Right lobe of liver (tissue), 6 donors: ENCODE measurements around the gene ALG14. TPM values are rescaled to one million over a fixed set of nuclear protein-coding genes. Genes with fewer than 3 reads are reported as not detected.

Experiments
- ATAC-seq, 4 donors: fragments of 200-7000 bp; cut with Tn5 transposase; one replicate each; pipeline ENCODE4 v1.9.1; 2020; ENCODE audit warnings: mild to moderate bottlenecking in 4 of 4, moderate library complexity in 4 of 4
- DNase-seq, 3 donors: peaks; one replicate each; pipeline ENCODE4 v3.0.0-alpha.2; 2020
- H3K27ac ChIP-seq, 3 donors: fragments of 200-600 bp; one replicate each; pipeline ENCODE4 v1.8.0; 2022
- H3K27me3 ChIP-seq, 2 donors: fragments of 200-600 bp; one replicate each; pipeline ENCODE4 v1.8.0; 2022
- H3K36me3 ChIP-seq, 4 donors: fragments of 200-600 bp; sonication (generic) in 1 of 4; one replicate each; pipeline versions ENCODE4 v1.5.1 to v1.8.0; 2017 to 2022; ENCODE audit warnings: control low read depth in 1 of 4
- H3K4me1 ChIP-seq, 4 donors: fragments of 200-600 bp; sonication (generic) in 1 of 4; one replicate each; pipeline versions ENCODE4 v1.5.1 to v1.8.0; 2017 to 2022; ENCODE audit warnings: control low read depth in 1 of 4
- H3K4me3 ChIP-seq, 3 donors: fragments of 200-600 bp; one replicate each; pipeline ENCODE4 v1.8.0; 2022
- H3K9me3 ChIP-seq, 4 donors: fragments of 200-600 bp; sonication (generic) in 1 of 4; one replicate each; pipeline versions ENCODE4 v1.5.1 to v1.8.0; 2017 to 2022; ENCODE audit warnings: control low read depth in 1 of 4
- CTCF ChIP-seq, 4 donors: fragments of 200-600 bp in 3 of 4; fragments of 450-650 bp in 1 of 4; IDR thresholded peaks; one replicate each; pipeline versions ENCODE4 v1.5.1 to v1.8.0; 2016 to 2022; ENCODE audit warnings: antibody characterized with exemption in 4 of 4, mild to moderate bottlenecking in 2 of 4
- POLR2A ChIP-seq: fragments of 450-650 bp; IDR thresholded peaks from one replicate; pipeline ENCODE4 v1.6.1; 2017; ENCODE audit warnings: antibody characterized with exemption, mild to moderate bottlenecking
- WGBS: methylation state at CpG from one replicate; pipeline ENCODE4 v1.1.6; 2018; ENCODE audit warnings: low coverage, low lambda C conversion rate; ENCODE audit not compliant: insufficient coverage; ENCODE audit errors: missing lambda C conversion rate; 5-methylcytosine and 5-hydroxymethylcytosine counted together
- intact Hi-C, 2 donors: fragments of 100-400 bp; cut with DNase I; formaldehyde crosslinking; loops; one replicate each; pipeline versions ENCODE4 v1.11.2 to v1.14.1; 2022
- total RNA-seq, 6 experiments: library from RNA; depleted of rRNA in 2 of 6; stranded (reverse); fragments of >200 nt in 2 of 6; fragmentation: NEBNext Ultra II Directional in 3 of 6; extraction: Animal tissue kit (Norgen Biotek cat#: 25700) in 3 of 6; gene quantifications; one replicate each; pipeline versions ENCODE4 v1.1.0 to v1.2.4, GENCODE V29; 2016 to 2023
- donor health status: DM: no; HTN: yes; CAD: no.
- donor health status: DM: no; HTN: no; CAD: no.
- donor health status: DM: no; HTN: no; CAD: no.
- donor health status: DM: no; HTN: yes; CAD: no.
- donor health status: DM: no; HTN: yes; CAD: no.

The ALG14 gene
- total RNA-seq, 6 experiments from 2014 or later: 1.5 to 8.3 (median 5.0) TPM

DNA sequence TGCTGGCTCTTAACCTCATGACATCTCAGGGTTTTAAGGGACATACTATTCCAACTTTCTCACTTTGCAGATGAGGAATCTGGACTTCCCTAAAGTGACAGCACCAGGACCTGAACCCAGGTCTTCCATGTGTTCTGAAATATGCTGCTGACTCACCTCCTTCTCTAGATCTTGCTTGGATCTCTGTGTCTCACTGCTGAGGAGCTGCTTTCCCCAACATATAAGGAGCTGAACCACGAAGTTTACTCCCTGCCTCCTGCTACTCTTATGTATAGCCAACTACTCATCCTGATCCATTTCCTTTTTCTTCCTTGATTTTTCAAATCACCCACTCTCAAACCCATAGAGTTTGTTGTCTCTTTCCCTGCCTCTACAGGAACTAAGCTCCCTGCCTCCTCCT is 38.2 kb downstream of the ALG14 start:
- H3K27ac ChIP-seq: no peak overlapping the region
- intact Hi-C loops: loop anchor here in 1 of 2 donors (10.0 kb wide), 1 partner anchor 170 kb away; no protein-coding TSS in a partner anchor
- H3K4me3 ChIP-seq: no peak overlapping the region
- ATAC-seq (no peak), DNase-seq (no peak)
- H3K27me3 ChIP-seq: no peaks in the 10 kb centered on the region
- TF ChIP-seq POLR2A (no peak), CTCF (IDR thresholded peaks at IDR 0.05) (no peak)
- no peaks in the 10 kb centered on the region for H3K36me3 ChIP-seq
- H3K4me1 ChIP-seq: no peaks in the 10 kb centered on the region
- WGBS: 100% methylated on average over 1 of the region's 1 CpG
- no peaks in the 10 kb centered on the region for H3K9me3 ChIP-seq

DNA sequence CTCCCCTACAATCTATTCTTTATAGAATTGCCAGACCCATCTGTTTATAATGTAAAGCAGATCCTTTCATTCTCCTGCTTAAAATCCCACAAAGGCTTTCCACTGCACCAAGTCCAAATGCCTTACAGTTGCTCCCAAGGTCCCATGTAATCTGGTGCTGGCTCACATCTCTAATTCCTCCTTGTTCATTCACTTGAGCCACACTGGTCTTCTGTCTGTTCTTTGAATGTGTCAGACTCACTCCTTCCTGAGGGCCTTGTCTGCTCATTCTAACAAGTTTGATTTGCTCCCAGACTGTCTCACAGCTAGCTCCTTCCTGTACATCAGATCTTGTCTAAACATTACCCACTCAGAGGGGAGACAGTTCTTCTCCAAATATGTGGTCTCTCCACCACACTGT is 38.9 kb downstream of the ALG14 start:
- Histone ChIP-seq H3K4me1 (no peaks in the 10 kb centered on the region), H3K4me3 (no peak overlapping the region), H3K9me3 (no peaks in the 10 kb centered on the region), H3K27me3 (no peaks in the 10 kb centered on the region), H3K36me3 (no peaks in the 10 kb centered on the region), H3K27ac (no peak overlapping the region)
- no peak for ATAC-seq
- intact Hi-C loops: loop anchor here in 1 of 2 donors (10.0 kb wide), 1 partner anchor 169 kb away; no protein-coding TSS in a partner anchor
- no peak for DNase-seq
- TF ChIP-seq POLR2A (no peak), CTCF (IDR thresholded peaks at IDR 0.05) (no peak)

- H3K9me3 ChIP-seq: no peaks in the 10 kb centered on the region
- no peak for DNase-seq
- no peak overlapping the region for H3K27ac ChIP-seq
- no peaks in the 10 kb centered on the region for H3K27me3 ChIP-seq
- intact Hi-C loops: no loop called here
- H3K4me1 ChIP-seq: no peaks in the 10 kb centered on the region
- no peak for TF ChIP-seq POLR2A
- no peak for TF ChIP-seq CTCF (IDR thresholded peaks at IDR 0.05)
- no peak for ATAC-seq
- H3K36me3 ChIP-seq: peaks cover 0 to 8% (median 2%) of the 10 kb centered on the region in 4 donors
- H3K4me3 ChIP-seq: no peak overlapping the region
Observed at GRCh38 chr1:95029532-95029931, 43.2 kb downstream of the ALG14 start.

GRCh38 chr1:95028954-95029353 is 43.8 kb downstream of the ALG14 start:
- H3K27me3 ChIP-seq: no peaks in the 10 kb centered on the region
- no peaks in the 10 kb centered on the region for H3K9me3 ChIP-seq
- no peak for TF ChIP-seq CTCF (IDR thresholded peaks at IDR 0.05)
- TF ChIP-seq POLR2A: no peak
- peaks cover 0 to 8% (median 2%) of the 10 kb centered on the region in 4 donors for H3K36me3 ChIP-seq
- intact Hi-C loops: no loop called here
- no peak overlapping the region for H3K4me3 ChIP-seq
- ATAC-seq (no peak), DNase-seq (no peak)
- H3K27ac ChIP-seq: no peak overlapping the region
- H3K4me1 ChIP-seq: no peaks in the 10 kb centered on the region

- no peak overlapping the region for H3K4me3 ChIP-seq
- H3K4me1 ChIP-seq: no peaks in the 10 kb centered on the region
- no peaks in the 10 kb centered on the region for H3K27me3 ChIP-seq
- ATAC-seq (no peak), DNase-seq (no peak)
- H3K9me3 ChIP-seq: no peaks in the 10 kb centered on the region
- TF ChIP-seq POLR2A (no peak), CTCF (IDR thresholded peaks at IDR 0.05) (no peak)
- no peak overlapping the region for H3K27ac ChIP-seq
- intact Hi-C loops: no loop called here
- peaks cover 0 to 8% (median 2%) of the 10 kb centered on the region in 4 donors for H3K36me3 ChIP-seq
- WGBS: 92% methylated on average over 4 of the region's 4 CpGs
Observed at GRCh38 chr1:95027046-95027445, 45.7 kb downstream of the ALG14 start.
